ENCODE results near the gene ACKR2.
A peak's percentile ranks its signal among the peaks of the same experiment; 100 is the strongest.

The ACKR2 gene

GRCh38 chr3:42786631-42787030 is 22.6 kb upstream of the ACKR2 start:
- peaks cover 5% of the 10 kb centered on the region; the same call in 1 of the 2 replicates for H3K36me3 ChIP-seq (ENCODE audit: insufficient read depth, low read length)
- H3K9me3 ChIP-seq (ENCODE audit: control insufficient read depth, insufficient read depth, low read length): no peaks in the 10 kb centered on the region
- H3K9ac ChIP-seq (ENCODE audit: low read depth, low read length): no peak overlapping the region
- no peaks in the 10 kb centered on the region for H3K4me1 ChIP-seq (ENCODE audit: insufficient read depth, low read length)

- Histone ChIP-seq H3K9ac (ENCODE audit: low read depth, low read length) (no peak overlapping the region), H3K36me3 (ENCODE audit: insufficient read depth, low read length) (peaks cover 6% of the 10 kb centered on the region), H3K4me1 (ENCODE audit: insufficient read depth, low read length) (no peaks in the 10 kb centered on the region), H3K9me3 (ENCODE audit: control insufficient read depth, insufficient read depth, low read length) (no peaks in the 10 kb centered on the region)
Observed at GRCh38 chr3:42790714-42791229, 18.5 kb upstream of the ACKR2 start.

- H3K9me3 ChIP-seq (ENCODE audit: control insufficient read depth, insufficient read depth, low read length): no peaks in the 10 kb centered on the region
- peaks cover 6% of the 10 kb centered on the region for H3K36me3 ChIP-seq (ENCODE audit: insufficient read depth, low read length)
- H3K9ac ChIP-seq (ENCODE audit: low read depth, low read length): no peak overlapping the region
- peaks cover 7% of the 10 kb centered on the region; the same call in 1 of the 2 replicates for H3K4me1 ChIP-seq (ENCODE audit: insufficient read depth, low read length)
Observed at GRCh38 chr3:42795621-42796181, 13.5 kb upstream of the ACKR2 start.

GRCh38 chr3:42796332-42796885 is 12.8 kb upstream of the ACKR2 start:
- H3K36me3 ChIP-seq (ENCODE audit: insufficient read depth, low read length): peaks cover 6% of the 10 kb centered on the region
- H3K9ac ChIP-seq (ENCODE audit: low read depth, low read length): no peak overlapping the region
- no peaks in the 10 kb centered on the region for H3K9me3 ChIP-seq (ENCODE audit: control insufficient read depth, insufficient read depth, low read length)
- peaks cover 7% of the 10 kb centered on the region; the same call in 1 of the 2 replicates for H3K4me1 ChIP-seq (ENCODE audit: insufficient read depth, low read length)

- H3K4me1 ChIP-seq (ENCODE audit: insufficient read depth, low read length): peaks cover 12% of the 10 kb centered on the region; the same call in 1 of the 2 replicates
- H3K36me3 ChIP-seq (ENCODE audit: insufficient read depth, low read length): no peaks in the 10 kb centered on the region
- no peaks in the 10 kb centered on the region for H3K9me3 ChIP-seq (ENCODE audit: control insufficient read depth, insufficient read depth, low read length)
- no peak overlapping the region for H3K9ac ChIP-seq (ENCODE audit: low read depth, low read length)
Observed at GRCh38 chr3:42799376-42799775, 9.9 kb upstream of the ACKR2 start.

- H3K36me3 ChIP-seq (ENCODE audit: insufficient read depth, low read length): no peaks in the 10 kb centered on the region
- no peaks in the 10 kb centered on the region for H3K9me3 ChIP-seq (ENCODE audit: control insufficient read depth, insufficient read depth, low read length)
- peaks cover 12% of the 10 kb centered on the region; the same call in 1 of the 2 replicates for H3K4me1 ChIP-seq (ENCODE audit: insufficient read depth, low read length)
- H3K9ac ChIP-seq (ENCODE audit: low read depth, low read length): no peak overlapping the region
Observed at GRCh38 chr3:42800251-42800650, 9.0 kb upstream of the ACKR2 start.

- no peaks in the 10 kb centered on the region for H3K36me3 ChIP-seq (ENCODE audit: insufficient read depth, low read length)
- no peak overlapping the region for H3K9ac ChIP-seq (ENCODE audit: low read depth, low read length)
- H3K9me3 ChIP-seq (ENCODE audit: control insufficient read depth, insufficient read depth, low read length): no peaks in the 10 kb centered on the region
- H3K4me1 ChIP-seq (ENCODE audit: insufficient read depth, low read length): peaks cover 12% of the 10 kb centered on the region; the same call in 1 of the 2 replicates
Observed at GRCh38 chr3:42801048-42801620, 8.1 kb upstream of the ACKR2 start.

GRCh38 chr3:42801784-42802183 is 7.5 kb upstream of the ACKR2 start:
- H3K36me3 ChIP-seq (ENCODE audit: insufficient read depth, low read length): no peaks in the 10 kb centered on the region
- no peak overlapping the region for H3K9ac ChIP-seq (ENCODE audit: low read depth, low read length)
- no peaks in the 10 kb centered on the region for H3K9me3 ChIP-seq (ENCODE audit: control insufficient read depth, insufficient read depth, low read length)
- peaks cover 12% of the 10 kb centered on the region; the same call in 1 of the 2 replicates for H3K4me1 ChIP-seq (ENCODE audit: insufficient read depth, low read length)

- H3K9ac ChIP-seq (ENCODE audit: low read depth, low read length): peak overlapping the region; percentile 79
- H3K9me3 ChIP-seq (ENCODE audit: control insufficient read depth, insufficient read depth, low read length): no peaks in the 10 kb centered on the region
- peaks cover 12% of the 10 kb centered on the region; the same call in 1 of the 2 replicates for H3K4me1 ChIP-seq (ENCODE audit: insufficient read depth, low read length)
- no peaks in the 10 kb centered on the region for H3K36me3 ChIP-seq (ENCODE audit: insufficient read depth, low read length)
Observed at GRCh38 chr3:42802876-42803413, 6.3 kb upstream of the ACKR2 start.

GRCh38 chr3:42803414-42804105 is 5.7 kb upstream of the ACKR2 start:
- Histone ChIP-seq H3K36me3 (ENCODE audit: insufficient read depth, low read length) (no peaks in the 10 kb centered on the region), H3K9me3 (ENCODE audit: control insufficient read depth, insufficient read depth, low read length) (no peaks in the 10 kb centered on the region), H3K9ac (ENCODE audit: low read depth, low read length) (peak overlapping the region; percentile 79), H3K4me1 (ENCODE audit: insufficient read depth, low read length) (peaks cover 12% of the 10 kb centered on the region; the same call in 1 of the 2 replicates)

- no peaks in the 10 kb centered on the region for H3K36me3 ChIP-seq (ENCODE audit: insufficient read depth, low read length)
- peak within 1 kb of the TSS; percentile 79 for H3K9ac ChIP-seq (ENCODE audit: low read depth, low read length)
- peaks cover 10% of the 10 kb centered on the region; the same call in 1 of the 2 replicates for H3K4me1 ChIP-seq (ENCODE audit: insufficient read depth, low read length)
- no peaks in the 10 kb centered on the region for H3K9me3 ChIP-seq (ENCODE audit: control insufficient read depth, insufficient read depth, low read length)
Observed at GRCh38 chr3:42804106-42804830, 5.0 kb upstream of the ACKR2 start, which contains the start of gene HIGD1A. Gene HIGD1A (minus strand): TSS chr3:42804490. CDS start chr3:42794253, 10,237 bp downstream.

- no peaks in the 10 kb centered on the region for H3K9me3 ChIP-seq (ENCODE audit: control insufficient read depth, insufficient read depth, low read length)
- 0 out of 2 replicates have a peak, but pooled peaks cover 5% of the 10 kb centered on the region for H3K4me1 ChIP-seq (ENCODE audit: insufficient read depth, low read length)
- peak overlapping the region; percentile 79 for H3K9ac ChIP-seq (ENCODE audit: low read depth, low read length)
- no peaks in the 10 kb centered on the region for H3K36me3 ChIP-seq (ENCODE audit: insufficient read depth, low read length)
Observed at GRCh38 chr3:42804831-42805132, 4.5 kb upstream of the ACKR2 start.

GRCh38 chr3:42805141-42805821 is 4.0 kb upstream of the ACKR2 start:
- Histone ChIP-seq H3K9ac (ENCODE audit: low read depth, low read length) (peak overlapping the region; percentile 79; the same call in 1 of the 2 replicates), H3K9me3 (ENCODE audit: control insufficient read depth, insufficient read depth, low read length) (no peaks in the 10 kb centered on the region), H3K4me1 (ENCODE audit: insufficient read depth, low read length) (0 out of 2 replicates have a peak, but pooled peaks cover 5% of the 10 kb centered on the region), H3K36me3 (ENCODE audit: insufficient read depth, low read length) (no peaks in the 10 kb centered on the region)

Measured in ES-I3 (cell line).